ENCODE measurements around the gene GPC5.

GPC5 gene

DNA sequence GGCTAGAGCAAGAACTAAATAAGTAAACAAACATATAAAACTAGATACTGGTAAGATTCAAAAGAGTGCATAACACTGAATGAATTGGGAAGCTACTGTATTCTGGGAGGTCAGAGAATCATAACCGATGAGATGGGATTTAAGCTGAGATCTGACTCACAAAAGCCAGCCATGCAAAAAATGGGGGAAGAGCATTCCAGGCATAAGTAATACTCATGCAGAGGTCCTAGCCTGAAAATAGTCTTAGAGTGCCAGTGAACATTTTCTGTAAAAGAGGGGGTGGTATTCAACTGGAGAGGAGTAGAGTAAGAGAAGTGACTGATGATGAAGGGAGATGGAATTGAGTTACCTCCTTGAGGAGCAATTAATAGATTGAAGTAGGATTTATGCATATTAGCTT is 956.2 kb downstream of the GPC5 start:
- no peak for DNase-seq (ENCODE audit: low read depth in 2 of 2)

DNA sequence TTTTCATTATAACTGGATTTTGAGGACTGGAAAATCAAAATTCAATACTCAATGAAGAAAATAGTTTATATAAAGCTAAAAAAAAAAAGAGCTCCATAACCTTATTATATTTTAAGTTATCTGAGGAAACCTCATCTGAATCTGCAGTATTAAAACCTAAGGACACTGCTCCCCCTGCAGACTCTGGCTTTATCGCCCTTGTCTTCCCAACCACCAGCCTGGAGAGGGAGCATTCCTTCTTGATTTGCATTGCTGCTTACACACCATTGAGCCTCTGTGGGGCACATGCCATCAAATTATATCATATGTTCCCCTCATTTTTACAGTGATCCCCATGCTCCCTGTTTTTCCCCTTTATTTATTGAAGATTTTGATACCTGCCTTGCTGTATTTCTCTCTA is 956.8 kb downstream of the GPC5 start:
- DNase-seq (ENCODE audit: low read depth in 2 of 2): no peak

GRCh38 chr13:92362717-92363116 is 964.3 kb downstream of the GPC5 start:
- DNase-seq (ENCODE audit: low read depth in 2 of 2): no peak

DNA sequence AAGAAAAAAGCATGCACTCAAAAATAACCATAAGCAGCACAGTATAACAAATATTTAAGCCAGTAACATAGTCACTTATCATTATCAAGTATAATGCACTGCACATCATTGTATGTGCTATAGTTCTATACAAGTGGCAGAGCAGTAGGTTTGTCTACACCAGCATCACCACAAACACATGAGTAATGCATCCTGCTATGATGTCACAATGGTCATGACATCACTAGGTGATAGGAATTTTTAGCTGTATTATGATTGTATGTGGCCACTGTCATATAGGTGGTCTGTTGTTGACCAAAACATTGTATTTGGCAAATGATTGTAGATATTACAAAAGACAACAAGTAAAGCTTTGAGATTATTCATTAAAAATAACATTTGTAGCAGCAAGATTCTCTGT is 967.5 kb downstream of the GPC5 start:
- DNase-seq (ENCODE audit: low read depth in 2 of 2): no peak

GRCh38 chr13:92377396-92377795 is 979.0 kb downstream of the GPC5 start:
- DNase-seq (ENCODE audit: low read depth in 2 of 2): no peak

GRCh38 chr13:92379371-92379770 is 981.0 kb downstream of the GPC5 start:
- no peak for DNase-seq (ENCODE audit: low read depth in 2 of 2)

- no peak for DNase-seq (ENCODE audit: low read depth in 2 of 2)
These were observed 986.0 kb downstream of the GPC5 start for GRCh38 chr13:92384410-92384809.

- no peak for DNase-seq (ENCODE audit: low read depth in 2 of 2)
These were observed 988.8 kb downstream of the GPC5 start for GRCh38 chr13:92387245-92387644.

DNA sequence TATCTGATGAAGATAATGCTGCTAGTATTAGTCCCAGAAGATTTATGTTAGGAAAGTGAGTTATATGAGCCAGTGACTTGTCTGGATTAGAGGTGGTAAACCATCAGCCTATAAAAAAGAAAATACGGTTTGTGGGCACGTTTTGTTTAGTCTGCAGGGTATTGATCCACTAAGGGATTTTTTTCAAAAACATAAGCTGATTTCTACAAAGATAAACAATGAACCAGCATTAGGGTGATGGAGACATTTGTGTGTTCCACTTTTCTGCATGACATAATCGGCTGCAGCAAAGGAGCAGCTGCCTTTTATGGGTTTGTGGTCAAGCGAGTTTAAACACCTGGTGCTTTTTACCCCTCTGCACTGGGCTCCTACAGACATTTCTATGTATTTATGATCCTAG is 991.8 kb downstream of the GPC5 start:
- no peak for DNase-seq (ENCODE audit: low read depth in 2 of 2)

DNA sequence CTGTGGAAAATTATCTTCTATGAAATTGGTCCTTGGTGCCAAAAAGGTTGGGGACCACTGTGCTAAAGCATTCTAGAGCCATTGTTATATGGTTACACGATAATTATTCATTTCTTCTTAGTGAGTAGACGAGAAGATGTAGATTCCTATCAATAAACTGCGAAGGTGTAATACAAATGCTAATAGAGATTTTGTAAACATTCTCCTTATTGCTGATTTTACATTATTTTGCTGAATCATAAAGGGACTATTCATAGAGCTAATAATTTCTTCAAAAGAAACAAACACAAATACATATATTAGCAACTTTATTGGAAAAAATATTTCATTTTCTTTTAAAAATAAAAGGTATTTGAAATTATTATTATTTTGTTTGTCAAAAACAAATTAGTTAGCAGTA is 1005.2 kb downstream of the GPC5 start:
- no peak for DNase-seq (ENCODE audit: low read depth in 2 of 2)

GRCh38 chr13:92407858-92408257 is 1009.4 kb downstream of the GPC5 start:
- DNase-seq (ENCODE audit: low read depth in 2 of 2): no peak

DNA sequence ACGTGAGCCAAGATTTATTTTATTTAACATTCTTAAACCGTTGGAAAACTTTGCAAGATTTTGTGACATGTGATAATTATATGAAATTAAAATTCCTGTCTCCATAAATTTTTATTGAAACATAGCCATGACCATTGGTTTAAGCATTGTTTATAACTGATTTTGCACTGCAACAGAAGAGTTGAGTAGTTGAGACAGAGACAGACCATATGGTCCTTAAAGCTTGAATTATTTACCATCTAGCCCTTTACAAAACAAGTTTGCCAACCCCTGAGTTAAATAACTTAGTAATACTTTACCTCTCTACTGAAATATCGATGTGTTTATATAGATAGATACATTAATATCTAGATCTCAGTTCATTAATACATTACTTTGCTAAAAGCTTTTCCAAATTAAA is 1014.1 kb downstream of the GPC5 start:
- DNase-seq (ENCODE audit: low read depth in 2 of 2): no peak

DNA sequence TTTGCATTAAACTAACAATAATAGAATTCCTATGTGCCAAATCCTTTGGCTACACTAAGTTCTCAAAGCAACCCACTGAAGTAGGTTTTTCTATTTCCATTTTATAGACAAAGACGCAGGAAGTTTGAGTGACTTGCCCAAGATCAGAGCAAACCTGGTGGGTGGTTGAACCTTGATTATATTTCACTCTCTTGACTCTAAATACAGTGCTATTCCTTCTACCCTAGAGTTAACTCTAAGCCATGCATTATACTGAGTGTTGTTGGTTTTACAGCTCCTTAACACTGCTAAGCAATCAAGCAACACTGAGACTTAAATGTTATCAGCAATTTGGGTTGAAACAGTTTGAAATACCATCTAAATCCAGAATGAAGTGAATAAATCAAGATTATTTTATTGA is 1014.6 kb downstream of the GPC5 start:
- no peak for DNase-seq (ENCODE audit: low read depth in 2 of 2)

DNA sequence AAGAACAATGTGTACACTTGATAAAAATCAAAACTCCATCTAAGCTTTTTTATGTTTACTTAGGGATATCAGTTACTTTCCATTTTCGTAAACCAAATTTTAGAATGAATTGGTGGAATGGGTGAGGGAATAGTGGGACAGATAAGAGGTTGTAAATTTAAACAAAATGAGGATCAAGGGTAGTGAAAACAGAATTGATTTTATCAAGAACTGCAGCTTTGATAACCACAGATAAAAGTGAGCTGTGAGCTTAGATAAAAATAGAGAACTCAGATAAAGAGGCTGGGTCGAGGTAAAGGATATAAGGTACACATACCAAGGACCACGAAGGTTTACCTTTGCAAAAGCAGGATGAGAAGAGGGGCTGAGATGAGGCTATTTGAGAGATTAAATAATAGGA is 1015.0 kb downstream of the GPC5 start:
- no peak for DNase-seq (ENCODE audit: low read depth in 2 of 2)

DNA sequence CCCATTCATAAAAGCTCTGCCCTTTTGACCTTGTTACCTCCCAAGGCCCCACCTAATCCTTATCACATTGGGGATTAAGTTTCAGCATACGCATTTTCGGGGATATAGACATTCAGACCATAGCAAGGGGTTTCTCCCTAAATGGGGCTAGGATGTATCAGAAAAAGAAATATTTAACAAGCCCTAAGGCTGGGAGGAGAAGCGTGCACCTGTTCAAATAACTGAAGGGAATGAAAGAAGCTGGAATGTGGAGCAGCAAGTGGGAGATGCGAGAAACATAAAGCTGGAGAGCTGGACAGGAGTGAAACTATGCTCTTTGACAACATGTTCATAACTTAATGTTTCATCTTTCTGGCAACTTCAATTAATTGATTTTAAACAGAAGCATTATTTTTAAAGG is 1016.4 kb downstream of the GPC5 start:
- DNase-seq (ENCODE audit: low read depth in 2 of 2): no peak

DNA sequence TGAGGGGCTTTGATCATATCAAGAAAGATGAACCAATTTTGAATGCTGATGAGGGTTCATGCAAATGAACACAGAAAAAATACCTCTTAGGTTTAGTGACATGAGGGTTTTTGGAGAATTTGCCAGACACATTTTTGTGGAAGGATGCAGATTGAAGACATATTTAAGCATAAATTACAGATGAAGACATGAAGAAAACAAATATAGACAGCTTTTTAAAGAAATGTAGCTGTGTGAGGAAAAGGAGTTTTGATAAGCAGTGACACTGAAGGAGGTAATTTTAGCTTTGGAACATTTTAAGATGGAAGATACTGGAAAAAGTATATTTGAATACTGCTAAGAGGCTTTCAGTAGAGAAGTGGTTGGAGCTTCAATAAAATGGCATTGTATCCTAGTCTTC is 1017.4 kb downstream of the GPC5 start:
- DNase-seq (ENCODE audit: low read depth in 2 of 2): no peak

GRCh38 chr13:92418818-92419412 is 1020.5 kb downstream of the GPC5 start:
- DNase-seq (ENCODE audit: low read depth in 2 of 2): no peak

GRCh38 chr13:92429231-92429630 is 1030.8 kb downstream of the GPC5 start:
- no peak for DNase-seq (ENCODE audit: low read depth in 2 of 2)

GRCh38 chr13:92433386-92433785 is 1035.0 kb downstream of the GPC5 start:
- no peak for DNase-seq (ENCODE audit: low read depth in 2 of 2)

- DNase-seq (ENCODE audit: low read depth in 2 of 2): no peak
These were observed 1035.5 kb downstream of the GPC5 start for GRCh38 chr13:92433963-92434362.

DNA sequence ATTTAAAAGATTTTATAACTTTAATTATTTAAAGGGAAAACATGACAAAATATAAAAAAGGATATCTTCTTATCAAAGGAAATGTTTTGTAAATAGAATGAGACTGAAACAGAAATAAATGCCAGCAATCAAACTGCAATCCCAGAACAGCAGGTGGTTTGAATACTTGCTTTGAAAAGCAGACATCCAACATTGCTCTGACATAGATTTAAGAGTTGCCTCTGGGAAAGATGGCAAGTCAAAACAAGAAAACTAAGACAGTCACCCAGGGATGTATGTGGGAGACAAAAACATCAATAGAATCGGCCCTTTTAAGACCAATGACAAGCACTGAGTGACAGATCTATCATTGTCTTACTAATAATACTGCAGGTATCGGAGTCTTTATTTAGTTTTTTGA is 1038.5 kb downstream of the GPC5 start:
- DNase-seq (ENCODE audit: low read depth in 2 of 2): no peak

DNA sequence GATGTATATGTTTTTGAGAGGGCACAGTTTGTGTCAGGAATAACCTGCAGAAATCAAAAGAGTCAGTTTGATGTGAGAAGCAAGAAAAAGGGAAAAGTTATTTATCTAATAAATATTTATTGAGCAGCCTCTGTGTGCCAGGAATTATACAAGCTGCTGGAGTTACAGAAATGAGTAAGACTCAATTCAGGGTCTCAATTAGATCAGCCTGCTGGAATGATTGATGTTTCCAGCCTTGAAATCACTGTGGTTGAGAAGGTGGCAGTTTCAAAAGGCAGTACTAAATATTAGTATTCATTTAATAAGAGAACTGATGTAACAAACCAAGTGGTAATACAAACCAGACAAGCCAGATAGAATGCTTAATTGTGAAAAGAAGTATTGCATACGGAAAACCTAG is 1045.8 kb downstream of the GPC5 start:
- DNase-seq (ENCODE audit: low read depth in 2 of 2): no peak

DNA sequence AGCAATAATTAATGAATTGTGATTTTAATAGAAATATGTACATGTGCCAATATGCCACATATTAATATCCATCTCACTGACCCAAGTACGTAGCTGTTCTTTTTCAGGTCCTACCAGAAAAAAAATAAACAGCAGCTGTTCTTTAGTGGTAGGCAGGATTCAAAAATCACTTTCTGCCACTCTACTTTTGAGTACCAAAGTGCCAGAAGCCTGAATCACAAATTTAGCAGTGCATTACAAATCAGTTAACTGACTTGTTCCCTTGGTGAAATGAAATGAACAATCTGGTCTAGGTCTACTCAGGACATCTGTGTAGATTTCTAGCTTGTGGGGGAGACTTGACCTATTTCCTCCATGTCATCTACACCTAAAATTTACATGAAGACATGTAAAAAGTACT is 1052.6 kb downstream of the GPC5 start:
- no peak for DNase-seq (ENCODE audit: low read depth in 2 of 2)

DNA sequence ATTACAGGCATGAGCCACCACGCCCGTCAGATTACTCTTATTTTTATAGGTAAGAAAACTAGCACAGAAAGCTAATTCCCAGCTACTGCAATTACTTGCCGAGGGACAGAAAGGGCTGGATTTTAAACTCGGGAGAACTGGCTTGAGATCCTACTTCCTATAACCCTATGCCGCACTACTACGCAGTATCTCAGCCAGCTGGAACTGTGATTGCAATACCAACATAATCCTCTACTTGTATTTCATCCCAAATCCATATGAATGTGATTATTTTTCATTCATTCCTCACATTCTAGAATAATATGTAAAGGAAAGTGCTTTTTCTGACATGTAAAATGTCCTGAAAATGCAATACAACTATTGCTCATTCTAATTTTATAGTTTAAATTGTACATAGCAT is 1054.4 kb downstream of the GPC5 start:
- no peak for DNase-seq (ENCODE audit: low read depth in 2 of 2)

DNA sequence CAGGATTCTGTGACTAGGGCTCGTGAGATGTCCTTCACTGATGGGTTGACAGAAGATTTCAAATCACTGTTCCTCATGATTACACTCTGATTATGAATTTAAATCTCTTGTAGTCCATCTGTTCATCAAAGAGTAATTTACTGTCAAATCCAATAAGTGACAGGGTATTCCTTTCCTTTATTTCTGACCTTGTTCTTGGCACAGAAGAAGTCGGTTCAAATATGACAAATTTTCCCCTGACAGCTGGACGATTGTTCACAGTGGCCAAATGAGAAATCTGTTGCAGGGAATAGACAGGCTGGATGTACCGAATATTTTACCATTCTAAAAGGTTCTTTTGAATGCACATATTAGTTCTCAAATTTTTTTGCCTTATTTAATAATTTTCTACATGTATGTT is 1060.9 kb downstream of the GPC5 start:
- no peak for DNase-seq (ENCODE audit: low read depth in 2 of 2)

Data from fibroblast of skin of left biceps (primary cell).